Pancreas (tissue), 10 donors: Measurements from ENCODE around the gene SIL1. TPM values are rescaled to one million over a fixed set of nuclear protein-coding genes. Genes with fewer than 3 reads are reported as not detected.
"Not testable (repeated sequence)": the region's sequence is repeated elsewhere in the genome, so short reads cannot be mapped to it uniquely, and the experiment has no call there.

Experiments
- ATAC-seq, 4 donors: fragments of 200-7000 bp; cut with Tn5 transposase; one replicate each; pipeline versions ENCODE4 v1.8.0 to v1.9.1; 2020; ENCODE audit warnings: mild to moderate bottlenecking in 4 of 4, moderate library complexity in 4 of 4
- DNase-seq, 6 donors: peaks; one replicate each; pipeline ENCODE4 v3.0.0-alpha.2; 2020
- FAIRE-seq: peaks from 2 replicates; lab custom pipeline; 2012; peaks lifted over from hg19 to GRCh38; lab: Jason Lieb, UNC
- H3K27ac ChIP-seq, 4 donors: fragments of 200-600 bp; sonication (generic); 1 replicate in 3 of 4; 2 replicates in 1 of 4; pipeline versions ENCODE4 v1.5.0 to v1.8.0; 2020
- H3K27me3 ChIP-seq, 4 donors: fragments of 200-600 bp; one replicate each; pipeline ENCODE4 v1.8.0; 2021
- H3K36me3 ChIP-seq, 3 donors: fragments of 200-600 bp; sonication (generic) in 1 of 3; one replicate each; pipeline versions ENCODE4 v1.5.0 to v1.8.0; 2020 to 2021
- H3K4me1 ChIP-seq, 3 donors: fragments of 200-600 bp; one replicate each; pipeline ENCODE4 v1.8.0; 2021
- H3K4me3 ChIP-seq, 4 donors: fragments of 200-600 bp; sonication (generic) in 2 of 4; one replicate each; pipeline versions ENCODE4 v1.5.0 to v1.8.0; 2020 to 2021
- H3K9me3 ChIP-seq, 4 donors: fragments of 200-600 bp; one replicate each; pipeline ENCODE4 v1.8.0; 2021
- CTCF ChIP-seq, 4 donors: fragments of 200-600 bp; sonication (generic) in 3 of 4; IDR thresholded peaks; one replicate each; pipeline versions ENCODE4 v1.5.0 to v1.8.0; 2021; ENCODE audit warnings: antibody characterized with exemption in 4 of 4
- whole genome bisulfite sequencing, 2 donors: extraction: QIAGEN DNeasy Blood & Tissue Kit; methylation state at CpG; one replicate each; pipeline ENCODE4 v1.1.7; 2013; 5-methylcytosine and 5-hydroxymethylcytosine counted together
- intact Hi-C, 3 donors: fragments of 100-400 bp; cut with DNase I; formaldehyde crosslinking; loops; one replicate each; pipeline versions ENCODE4 v1.11.1 to v1.14.2; 2022
- polyA plus RNA-seq, 2 donors: library from polyadenylated mRNA; stranded (reverse); fragments of 200-250 nt; gene quantifications; one replicate each; pipeline ENCODE4 v1.2.3, GENCODE V29; 2013
- total RNA-seq, 6 donors: library from RNA; stranded (reverse); fragmentation: NEBNext Ultra II Directional in 4 of 6; extraction: Animal tissue kit (Norgen Biotek cat#: 25700) in 4 of 6; gene quantifications; one replicate each; pipeline versions ENCODE4 v1.2.1 to v1.2.4, GENCODE V29; 2021 to 2023
- donor health status: healthy with polysubstance abuse.
- donor health status: DM: no; HTN: no; CAD: no; lungs with moderate emphysema.
- donor health status: DM: no; HTN: no; CAD: no.
- donor health status: control.
- donor health status: control.
- donor health status: Bipolar disorder and iron deficiency.
- donor health status: DM: yes; HTN: yes; CAD: no.
- donor health status: DM: no; HTN: no; CAD: no.
- donor health status: DM: no; HTN: no; CAD: no.
- donor health status: DM: yes; HTN: yes; CAD: no.

Gene SIL1
- total and polyA plus RNA-seq, 8 donors: 38.6 to 119 (median 55.0) TPM

DNA sequence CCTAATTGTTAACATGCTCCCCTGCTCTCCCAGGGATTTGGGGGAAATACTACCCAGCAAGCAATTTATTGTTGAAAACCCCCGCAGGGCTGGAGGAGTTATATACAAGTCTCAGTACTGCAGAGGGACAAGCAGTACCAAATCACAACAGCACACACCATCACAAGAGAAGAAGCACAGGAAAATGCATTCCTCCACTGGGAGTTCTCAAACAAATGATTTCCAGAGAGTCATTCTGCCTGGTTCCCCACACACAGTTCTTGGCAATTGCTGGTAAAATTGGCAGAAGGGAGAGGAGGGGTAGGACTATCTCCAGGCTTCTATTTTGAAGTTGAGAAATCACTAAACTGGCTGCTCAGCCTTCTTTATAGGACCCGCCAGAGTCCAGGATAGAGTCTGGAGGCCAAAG lies 16.8 kb downstream of the SIL1 start:
- FAIRE-seq: no peak
- no peak for DNase-seq
- Histone ChIP-seq H3K4me3 (no peak overlapping the region), H3K27ac (no peak overlapping the region), H3K36me3 (no peaks in the 10 kb centered on the region), H3K27me3 (no peaks in the 10 kb centered on the region), H3K4me1 (peaks cover 36 to 64% (median 56%) of the 10 kb centered on the region in 3 donors), H3K9me3 (no peaks in the 10 kb centered on the region)
- intact Hi-C loops: no loop called here
- no peak for ATAC-seq
- WGBS, 2 donors: 46 to 51% methylated on average over 2 of the region's 2 CpGs
- no peak for TF ChIP-seq CTCF (IDR thresholded peaks at IDR 0.05)

DNA sequence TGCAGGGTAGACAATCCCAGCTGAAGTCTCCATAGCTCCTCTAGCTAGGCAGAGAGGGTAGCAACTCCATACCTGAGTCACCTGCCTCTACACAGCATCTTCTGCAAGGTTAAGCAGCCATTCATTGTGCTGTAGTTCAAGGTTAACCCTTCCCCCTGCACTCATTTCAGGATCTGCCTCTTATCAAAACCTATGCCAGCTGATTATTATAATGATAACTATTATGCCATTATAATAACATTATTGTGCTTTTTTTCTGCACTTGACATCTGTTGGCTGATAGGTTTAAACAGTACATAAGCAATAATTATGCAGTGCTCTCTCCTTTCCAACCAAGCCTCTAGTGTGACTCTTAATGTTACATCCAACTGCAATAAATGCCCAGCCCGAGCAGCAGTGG lies 17.3 kb downstream of the SIL1 start:
- H3K4me1 ChIP-seq: peaks cover 36 to 64% (median 56%) of the 10 kb centered on the region in 3 donors

GRCh38 chr5:139179778-139180513 lies 18.2 kb downstream of the SIL1 start:
- H3K4me3 ChIP-seq, ATAC-seq, H3K9me3 ChIP-seq, DNase-seq, H3K27me3 ChIP-seq, FAIRE-seq, H3K27ac ChIP-seq, H3K36me3 ChIP-seq, intact Hi-C loops: not testable (repeated sequence)
- peaks cover 36 to 64% (median 56%) of the 10 kb centered on the region in 3 donors for H3K4me1 ChIP-seq
- 57 to 61% methylated on average over 8 of the region's 8 CpGs for WGBS, 2 donors

More for the DNA sequence above, 17.3 kb downstream of the SIL1 start:
- no peak for TF ChIP-seq CTCF (IDR thresholded peaks at IDR 0.05)
- Histone ChIP-seq H3K9me3 (no peaks in the 10 kb centered on the region), H3K27me3 (no peaks in the 10 kb centered on the region), H3K4me3 (no peak overlapping the region), H3K36me3 (no peaks in the 10 kb centered on the region), H3K27ac (no peak overlapping the region)
- intact Hi-C loops: no loop called here
- 46 to 52% methylated on average over 1 of the region's 1 CpG for WGBS, 2 donors
- FAIRE-seq: no peak
- ATAC-seq: no peak
- DNase-seq: no peak

DNA sequence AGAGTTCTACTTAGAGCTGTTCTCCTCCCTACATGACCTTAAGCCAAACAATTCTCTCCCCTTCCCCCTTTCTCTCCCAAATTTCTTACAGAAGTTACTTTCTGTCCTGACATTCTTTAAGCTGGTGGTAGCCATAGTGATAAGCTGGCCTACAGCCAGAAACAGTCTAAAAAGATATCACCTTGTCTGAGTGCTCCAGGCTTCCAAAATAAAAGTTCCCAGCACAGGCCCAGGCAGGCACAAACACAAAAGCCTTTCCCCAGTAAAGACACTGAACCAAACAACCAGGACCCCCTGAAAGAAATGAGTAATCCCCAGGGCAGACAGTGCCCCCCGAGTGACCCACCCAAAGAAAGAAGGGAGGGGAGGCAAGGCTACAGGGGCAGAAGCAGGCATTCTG lies 19.2 kb downstream of the SIL1 start:
- no peak for FAIRE-seq
- WGBS, 2 donors: 7 to 17% methylated on average over 1 of the region's 1 CpG

DNA sequence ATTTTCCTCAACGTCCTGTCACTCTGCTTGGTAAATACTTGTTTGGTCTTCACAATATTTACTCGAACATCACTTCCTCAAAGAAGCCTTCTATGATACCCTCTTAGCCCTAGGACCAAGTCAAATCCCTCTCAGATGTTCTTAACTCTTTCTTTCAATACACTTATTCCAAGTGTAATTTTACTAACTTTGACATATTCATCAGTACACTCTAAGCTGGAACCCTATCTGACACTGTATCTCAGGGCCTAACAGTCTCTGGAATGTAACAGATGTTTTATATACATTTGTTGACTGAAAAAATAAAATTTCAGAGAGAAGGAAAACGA lies 19.6 kb downstream of the SIL1 start:
- no peaks in the 10 kb centered on the region for H3K9me3 ChIP-seq
- no peaks in the 10 kb centered on the region for H3K27me3 ChIP-seq
- H3K36me3 ChIP-seq: no peaks in the 10 kb centered on the region
- intact Hi-C loops: no loop called here
- H3K4me3 ChIP-seq: no peak overlapping the region
- DNase-seq: no peak
- TF ChIP-seq CTCF (IDR thresholded peaks at IDR 0.05): no peak
- H3K4me1 ChIP-seq: peaks cover 36 to 56% (median 56%) of the 10 kb centered on the region in 3 donors
- 10 to 12% methylated on average over 3 of the region's 3 CpGs for WGBS, 2 donors
- no peak for ATAC-seq
- H3K27ac ChIP-seq: peak overlapping the region; percentile 38 to 62 (median 46)
- no peak for FAIRE-seq

More for the DNA sequence above, 19.2 kb downstream of the SIL1 start:
- intact Hi-C loops: no loop called here
- Histone ChIP-seq H3K9me3 (no peaks in the 10 kb centered on the region), H3K4me3 (no peak overlapping the region), H3K36me3 (no peaks in the 10 kb centered on the region), H3K4me1 (peaks cover 36 to 60% (median 56%) of the 10 kb centered on the region in 3 donors), H3K27ac (peak overlapping the region; percentile 6 to 62 (median 46)), H3K27me3 (no peaks in the 10 kb centered on the region)
- ATAC-seq (peak; percentile 42 to 66 (median 52)), DNase-seq (peak in 3 of 6 donors; percentile 39 to 55 (median 52))
- no peak for TF ChIP-seq CTCF (IDR thresholded peaks at IDR 0.05)
